NCI-H1694 (cell line): ENCODE results near the gene SENP2.
"Not testable (repeated sequence)": the region's sequence is repeated elsewhere in the genome, so short reads cannot be mapped to it uniquely, and the experiment has no call there.

ENCODE experiments used
- DNase-seq: peaks from one replicate; lab custom pipeline; 2025; lab: John Stamatoyannopoulos, UW

SENP2 gene

DNA sequence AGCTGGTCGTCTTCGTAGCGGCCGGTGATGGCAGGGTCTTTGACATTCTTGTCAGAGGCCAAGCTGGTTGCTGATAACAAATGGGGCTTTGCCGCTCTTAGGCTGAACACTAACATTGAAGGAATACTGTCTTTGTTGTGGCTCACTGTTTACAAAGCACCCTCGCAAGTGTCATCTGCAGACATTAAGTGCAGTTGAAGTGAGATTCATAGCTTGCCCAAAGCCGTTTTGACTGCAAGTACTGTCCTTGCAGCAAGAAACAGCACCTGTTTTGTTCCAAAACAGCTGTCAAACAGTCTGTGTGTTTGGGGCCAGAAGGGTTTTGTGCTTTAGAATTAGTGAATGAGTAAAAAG is 568 bp downstream of the SENP2 start:
- no peak for DNase-seq

DNA sequence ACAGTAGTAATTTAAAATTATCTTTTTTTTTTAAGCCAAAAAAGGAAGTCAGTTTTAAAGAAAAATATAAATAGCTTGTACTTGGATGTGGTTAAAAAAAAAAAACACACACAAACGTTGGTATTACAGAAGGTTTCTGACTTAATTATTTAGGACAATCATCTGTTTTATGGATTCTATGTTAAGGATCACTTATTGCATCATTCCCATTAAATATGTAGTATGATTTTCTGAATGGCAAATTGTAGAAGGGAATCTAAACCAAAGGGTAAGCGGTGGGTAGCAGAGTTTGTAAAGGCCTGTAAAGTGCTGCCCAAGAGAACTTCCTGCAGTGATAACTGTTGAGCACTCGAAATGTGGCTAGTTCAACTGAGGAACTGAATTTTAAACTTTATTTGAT is 8.0 kb downstream of the SENP2 start:
- DNase-seq = no peak

GRCh38 chr3:185595526-185595925 is 9.4 kb downstream of the SENP2 start:
- no peak for DNase-seq

GRCh38 chr3:185605566-185605965 is 19.5 kb downstream of the SENP2 start:
- no peak for DNase-seq

GRCh38 chr3:185606196-185606595 is 20.1 kb downstream of the SENP2 start:
- DNase-seq = no peak

- no peak for DNase-seq
Observed at GRCh38 chr3:185613016-185613415, 26.9 kb downstream of the SENP2 start.

GRCh38 chr3:185623939-185624665 is 38.0 kb downstream of the SENP2 start:
- no peak for DNase-seq

DNA sequence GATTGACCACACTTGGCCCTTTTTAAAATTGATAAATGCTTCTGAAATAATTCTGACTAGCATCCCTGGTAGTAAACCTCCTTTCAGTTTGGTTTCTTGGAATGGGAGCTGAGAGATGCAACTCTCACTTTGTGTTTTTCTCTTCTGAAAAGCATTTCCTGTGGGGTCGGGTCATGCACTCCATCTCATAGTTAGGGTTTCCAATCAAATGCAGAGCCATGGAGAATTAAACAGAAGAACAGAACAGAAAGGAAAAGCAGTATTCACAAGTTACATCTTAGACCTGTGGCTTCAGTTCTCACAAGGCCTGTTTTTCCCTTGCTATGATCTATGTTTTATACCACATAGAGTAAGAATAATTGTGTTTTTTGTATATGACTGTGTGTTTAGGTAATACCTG is 39.7 kb downstream of the SENP2 start:
- no peak for DNase-seq

DNA sequence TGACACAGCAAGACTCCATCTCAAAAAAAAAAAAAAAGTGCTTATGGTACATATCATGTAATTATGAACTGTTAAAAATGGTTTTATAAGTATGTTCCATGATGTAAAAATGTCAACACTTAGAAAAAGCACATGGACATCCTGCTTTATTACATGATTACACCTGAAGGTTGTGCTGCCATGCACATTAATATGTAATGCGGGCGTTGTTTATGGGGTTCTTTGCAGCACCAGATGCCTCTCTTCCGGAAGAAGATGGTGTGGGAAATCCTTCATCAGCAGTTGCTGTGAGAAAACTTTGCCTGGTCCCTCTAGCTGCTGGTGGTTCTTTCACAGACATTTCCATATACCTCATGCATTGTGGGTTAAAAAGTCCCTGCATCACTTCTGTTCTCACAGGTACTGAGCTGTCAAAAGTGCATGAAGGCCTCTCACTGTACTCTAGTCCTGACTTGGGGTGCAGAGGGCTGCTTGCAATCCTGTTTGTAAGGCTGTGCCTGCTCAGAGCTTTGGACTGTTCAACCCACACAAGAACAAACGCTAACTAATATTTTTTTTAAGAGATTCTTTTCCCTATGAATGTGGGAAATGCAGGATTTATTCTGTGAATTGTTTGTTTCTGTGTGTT is 43.6 kb downstream of the SENP2 start:
- DNase-seq = no peak

- DNase-seq = no peak
Observed at GRCh38 chr3:185630182-185630622, 44.1 kb downstream of the SENP2 start.

DNA sequence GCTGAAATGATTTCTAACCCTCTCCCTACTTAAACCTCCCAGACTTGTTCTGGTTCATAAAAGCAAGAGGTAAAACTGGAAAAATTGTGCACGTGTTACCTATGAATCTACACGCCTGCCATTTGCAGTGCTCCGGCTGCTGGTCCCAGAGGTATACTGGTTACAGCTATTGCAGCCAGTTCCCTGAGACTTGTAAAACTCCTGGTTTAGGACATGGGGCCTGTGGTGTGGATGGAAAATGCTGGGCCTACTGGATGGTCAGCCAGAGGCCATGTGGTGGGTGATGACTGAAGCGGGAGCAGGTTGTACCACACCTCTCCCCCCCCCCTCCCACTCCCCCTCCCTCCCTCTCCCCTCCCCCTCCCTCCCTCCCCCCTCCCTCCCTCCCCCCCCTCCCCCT is 45.0 kb downstream of the SENP2 start:
- no peak for DNase-seq

DNA sequence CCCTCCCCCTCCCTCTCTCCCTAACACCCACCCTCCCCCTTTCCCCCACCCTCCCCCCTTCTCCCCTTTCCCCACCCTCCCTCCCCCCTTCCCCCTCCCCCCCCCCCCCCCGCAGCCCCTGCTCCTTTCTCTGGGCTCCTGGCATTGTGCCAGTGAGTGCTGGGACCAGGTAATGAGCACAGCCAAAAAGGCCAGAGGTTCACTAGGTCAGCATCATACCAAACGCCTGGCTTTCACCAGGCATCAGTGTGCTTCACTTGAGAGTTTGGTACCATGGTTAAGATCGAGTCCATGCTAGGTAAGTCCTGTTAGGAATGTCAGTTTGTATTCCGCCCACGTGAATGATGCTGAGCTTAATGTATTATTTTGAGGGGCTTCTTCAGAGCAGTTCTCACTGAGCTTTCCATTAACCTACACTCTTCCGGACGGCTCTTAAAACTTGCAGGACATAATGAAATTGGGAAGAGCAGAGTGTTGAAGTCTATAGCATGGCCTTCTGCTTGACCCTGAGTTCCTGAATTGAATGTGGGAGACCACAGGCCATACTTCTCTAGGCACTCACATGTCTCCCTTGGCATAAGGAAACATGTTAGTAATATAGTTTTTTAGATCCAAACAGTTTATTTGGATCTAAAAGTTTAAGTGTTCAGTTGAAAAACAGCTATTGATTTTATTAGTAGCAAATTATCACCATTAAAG is 45.6 kb downstream of the SENP2 start:
- DNase-seq = no peak

DNA sequence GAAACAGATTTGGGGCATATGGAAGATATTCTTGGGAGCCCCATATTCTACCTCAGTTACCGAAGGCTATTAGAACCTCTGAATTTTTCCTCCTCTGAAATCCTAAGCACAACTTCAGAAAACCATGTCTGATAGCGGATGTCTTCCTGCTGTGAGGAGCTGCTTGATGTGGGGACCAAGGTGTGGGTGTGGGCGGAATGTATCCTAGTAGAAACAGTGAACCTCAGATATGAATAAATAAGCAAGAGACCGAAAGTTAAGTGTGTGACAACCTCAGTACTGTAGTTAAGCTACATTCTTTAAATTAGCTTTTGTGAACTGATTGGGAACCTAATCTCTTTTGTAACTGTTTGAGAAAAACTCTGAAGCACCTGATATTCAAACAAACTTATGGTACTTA is 46.9 kb downstream of the SENP2 start:
- no peak for DNase-seq

DNA sequence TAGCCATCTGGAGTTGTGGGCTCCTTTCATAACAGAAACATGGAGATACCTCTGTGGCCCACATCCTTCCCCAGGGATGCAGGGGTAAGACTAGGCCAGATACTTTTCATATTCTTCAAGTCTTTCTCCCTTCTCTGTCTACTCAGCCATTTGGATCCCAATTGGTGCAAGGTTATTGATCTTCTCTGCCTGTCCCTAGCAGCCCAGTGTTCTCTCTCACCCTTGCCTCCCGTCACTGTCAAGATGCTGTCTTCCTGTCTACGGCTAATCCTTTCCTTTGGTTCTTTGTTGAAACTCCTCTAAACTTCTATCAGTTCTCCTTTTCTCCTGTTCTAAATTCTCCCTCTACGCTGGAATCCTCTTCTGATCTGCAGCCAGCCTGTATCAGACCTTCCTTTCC is 51.3 kb downstream of the SENP2 start:
- no peak for DNase-seq

GRCh38 chr3:185638651-185639050 is 52.6 kb downstream of the SENP2 start:
- DNase-seq = not testable (repeated sequence)

DNA sequence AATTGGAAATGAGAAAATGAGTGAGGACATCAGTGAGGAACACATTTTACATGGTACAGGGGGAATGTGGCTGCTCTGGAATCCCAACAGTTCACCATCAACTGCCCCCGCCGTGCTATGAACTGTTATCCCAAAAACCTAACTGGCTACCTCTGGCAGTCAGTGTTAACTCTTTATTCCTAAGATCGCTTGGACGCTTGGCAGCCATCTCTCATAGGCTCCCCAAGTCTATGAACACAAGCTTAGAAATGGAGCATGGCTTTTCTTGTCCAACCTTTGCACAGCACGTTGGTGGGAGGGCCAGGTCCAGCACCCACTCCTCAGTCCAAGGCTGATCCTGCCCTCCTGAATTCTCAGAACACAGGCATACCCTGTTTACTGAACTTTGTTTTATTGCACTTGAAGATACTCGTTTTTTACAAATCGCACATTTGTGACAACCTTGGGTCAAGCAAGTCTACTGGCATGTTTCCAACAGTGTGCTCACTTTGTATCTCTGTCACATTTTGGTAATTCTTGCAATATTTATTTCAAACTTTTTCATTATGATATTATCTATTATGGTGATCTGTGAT is 53.6 kb downstream of the SENP2 start:
- DNase-seq = no peak

DNA sequence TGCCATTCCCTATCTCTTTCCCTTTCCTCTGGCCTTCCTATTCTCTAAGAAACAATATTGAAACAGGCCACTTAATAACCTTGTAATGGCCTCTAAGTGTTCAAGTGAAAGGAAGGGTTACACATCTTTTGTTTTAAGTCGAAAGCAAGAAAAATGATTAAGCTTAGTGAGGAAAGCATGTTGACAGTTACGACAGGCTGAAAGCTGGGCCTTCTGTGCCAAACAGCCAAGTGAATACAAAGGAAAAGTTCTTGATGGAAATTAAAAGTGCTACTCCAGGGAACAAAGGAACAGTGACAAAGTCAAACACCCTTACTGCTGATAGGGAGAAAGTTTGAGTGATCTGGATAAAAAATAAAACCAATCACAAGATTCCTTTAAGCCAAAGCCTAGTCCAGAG is 54.2 kb downstream of the SENP2 start:
- no peak for DNase-seq

GRCh38 chr3:185645191-185645590 is 59.1 kb downstream of the SENP2 start:
- not testable (repeated sequence) for DNase-seq

GRCh38 chr3:185645596-185646381 is 59.7 kb downstream of the SENP2 start:
- no peak for DNase-seq

GRCh38 chr3:185646382-185647133 is 60.5 kb downstream of the SENP2 start:
- DNase-seq = no peak

DNA sequence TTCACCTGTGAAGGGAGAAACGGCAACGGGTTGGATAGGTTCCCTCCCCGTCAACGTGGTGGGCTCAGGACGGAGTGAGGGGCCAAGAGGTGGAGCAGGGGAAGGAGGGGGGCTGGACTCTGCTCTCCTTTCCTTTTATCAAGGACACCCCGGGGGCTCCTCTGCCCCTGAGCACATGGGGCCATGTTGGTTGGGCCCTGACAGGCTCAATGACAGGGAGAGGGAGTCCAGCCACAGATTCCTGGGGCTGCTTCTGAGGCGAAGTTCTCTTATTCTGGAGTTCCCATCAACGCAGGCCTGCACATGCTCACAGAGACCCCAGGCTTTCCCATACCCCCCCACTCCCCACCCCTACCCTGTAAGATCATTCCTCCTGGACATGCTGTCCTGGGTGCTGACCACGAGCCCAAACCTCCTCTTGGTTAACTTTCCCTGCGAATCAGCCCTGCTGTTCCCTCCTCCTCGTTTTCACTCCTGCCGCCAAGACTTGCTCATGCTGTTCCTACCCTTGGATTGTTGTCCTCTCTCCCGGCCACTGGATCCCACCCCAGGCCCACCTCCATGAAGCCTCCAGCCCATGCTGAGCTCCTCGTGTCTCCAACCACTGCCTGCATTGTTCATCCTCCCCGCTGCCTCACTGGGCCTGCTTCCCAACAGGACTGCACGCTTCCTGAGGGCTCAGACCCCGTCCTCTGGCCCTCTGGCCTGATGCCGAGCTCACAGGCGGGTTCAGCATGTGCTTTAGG is 61.2 kb downstream of the SENP2 start:
- DNase-seq = no peak
